Naive thymus-derived CD4-positive, alpha-beta T cell (primary cell): Measurements from ENCODE around the gene PIK3R1. TPM values are rescaled to one million over a fixed set of nuclear protein-coding genes. Genes with fewer than 3 reads are reported as not detected.

Experiments used
- ATAC-seq: fragments of 150-1000 bp; cut with Tn5 transposase; 2 replicates; pipeline ENCODE4 v1.10.0; 2021; ENCODE audit warnings: mild to moderate bottlenecking, moderate library complexity
- CTCF ChIA-PET: fragments of 350-600 bp; sonication (Branson Sonifier 250); formaldehyde crosslinking; loops from one replicate; lab custom pipeline; 2021; ENCODE audit warnings: antibody characterized with exemption; lab: Charles Lee
- POLR2A ChIA-PET: fragments of 350-600 bp; sonication (Branson Sonifier 250); formaldehyde crosslinking; loops from one replicate; lab custom pipeline; 2021; ENCODE audit warnings: antibody characterized with exemption, inconsistent platforms; lab: Charles Lee
- DNase-seq, 9 donors: peaks; one replicate each; pipeline versions ENCODE4 v3.0.0 to v3.0.0-alpha.2; 2020 to 2022; ENCODE audit warnings: mixed read lengths in 1 of 9
- H3K27ac ChIP-seq: one replicate; pipeline ENCODE4 v1.7.0; 2013; ENCODE audit warnings: mild to moderate bottlenecking, low read depth, low read length, moderate library complexity
- H3K27me3 ChIP-seq, 2 donors: one replicate each; pipeline ENCODE4 v1.7.0; 2013; ENCODE audit warnings: low read length in 2 of 2, mild to moderate bottlenecking in 2 of 2, moderate library complexity in 2 of 2; ENCODE audit not compliant: control insufficient read depth in 2 of 2, insufficient read depth in 2 of 2
- H3K36me3 ChIP-seq, 3 experiments: 1 replicate in 2 of 3; 2 replicates in 1 of 3; pipeline ENCODE4 v1.7.0; 2013; ENCODE audit warnings: low read length in 3 of 3, mild to moderate bottlenecking in 3 of 3, moderate library complexity in 1 of 3; ENCODE audit not compliant: insufficient read depth in 3 of 3, control insufficient read depth in 2 of 3
- H3K4me1 ChIP-seq, 2 donors: one replicate each; pipeline ENCODE4 v1.7.0; 2013; ENCODE audit warnings: low read length in 2 of 2, mild to moderate bottlenecking in 2 of 2, moderate library complexity in 1 of 2; ENCODE audit not compliant: control insufficient read depth in 2 of 2, insufficient read depth in 2 of 2
- H3K4me3 ChIP-seq: 2 replicates; pipeline ENCODE4 v1.7.0; 2013; ENCODE audit warnings: mild to moderate bottlenecking, low read length
- H3K9me3 ChIP-seq, 3 experiments: 1 replicate in 2 of 3; 2 replicates in 1 of 3; pipeline ENCODE4 v1.7.0; 2013; ENCODE audit warnings: low read length in 3 of 3; ENCODE audit not compliant: control insufficient read depth in 2 of 3
- H3K27ac Mint-ChIP-seq, 9 donors: one replicate each; pipeline ENCODE4 v1.8.0; 2020 to 2022; ENCODE audit warnings: mixed read lengths in 9 of 9, mild to moderate bottlenecking in 8 of 9, moderate library complexity in 5 of 9, inconsistent platforms in 2 of 9
- H3K27me3 Mint-ChIP-seq, 5 donors: one replicate each; pipeline ENCODE4 v1.8.0; 2021 to 2022; ENCODE audit warnings: mixed read lengths in 5 of 5, mild to moderate bottlenecking in 1 of 5
- H3K36me3 Mint-ChIP-seq, 5 donors: one replicate each; pipeline ENCODE4 v1.8.0; 2020 to 2022; ENCODE audit warnings: mixed read lengths in 5 of 5, mild to moderate bottlenecking in 3 of 5, inconsistent platforms in 1 of 5
- H3K4me1 Mint-ChIP-seq, 7 donors: one replicate each; pipeline ENCODE4 v1.8.0; 2020 to 2022; ENCODE audit warnings: mixed read lengths in 7 of 7, mild to moderate bottlenecking in 3 of 7, inconsistent platforms in 1 of 7
- H3K4me3 Mint-ChIP-seq, 10 donors: one replicate each; pipeline ENCODE4 v1.8.0; 2020 to 2022; ENCODE audit warnings: mild to moderate bottlenecking in 10 of 10, mixed read lengths in 10 of 10, moderate library complexity in 6 of 10, inconsistent platforms in 2 of 10
- H3K9me3 Mint-ChIP-seq, 11 donors: one replicate each; pipeline ENCODE4 v1.8.0; 2020 to 2022; ENCODE audit warnings: mixed read lengths in 11 of 11, mild to moderate bottlenecking in 4 of 11, inconsistent platforms in 1 of 11, moderate library complexity in 1 of 11
- intact Hi-C, 2 donors: fragments of 100-400 bp; cut with micrococcal nuclease; formaldehyde crosslinking; loops; one replicate each; pipeline ENCODE4 v1.15.1; 2023
- polyA plus RNA-seq, 2 donors: library from polyadenylated mRNA; unstranded; fragments of 300-500 nt; fragmentation: Illumina TruSeq; gene quantifications; one replicate each; pipeline ENCODE4 v1.2.3, GENCODE V29; 2021
- total RNA-seq, 6 experiments: library from RNA in 5 of 6; stranded (reverse) in 5 of 6; gene quantifications; 1 replicate in 5 of 6; 2 replicates in 1 of 6; pipeline ENCODE4 v1.2.3 and lab custom pipeline; 2021 to 2026

Gene PIK3R1
- total and polyA plus RNA-seq, 7 experiments from 2014 or later = 72.0 to 207 (median 119) TPM

DNA sequence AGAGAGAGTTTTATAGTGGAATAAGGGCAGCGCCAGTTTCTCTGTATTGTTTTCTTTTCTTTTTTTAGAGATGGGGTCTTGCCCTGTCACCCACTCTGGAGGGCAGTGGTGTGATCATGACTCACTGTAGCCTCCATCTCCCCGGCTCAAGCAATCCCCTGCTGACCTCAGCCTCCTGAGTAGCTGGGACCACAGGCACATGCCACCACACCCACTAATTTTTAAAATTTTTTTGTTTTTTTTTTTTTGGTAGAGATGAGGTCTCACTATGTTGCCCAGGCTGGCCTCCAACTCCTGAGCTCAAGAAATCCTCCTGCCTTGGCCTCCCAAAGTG lies 119.0 kb downstream of the PIK3R1 start:
- H3K4me3 Mint-ChIP-seq = no peak overlapping the region
- ATAC-seq (no peak), DNase-seq (no peak)
- no peak overlapping the region for H3K27ac Mint-ChIP-seq
- no peak overlapping the region for H3K27ac ChIP-seq
- ChIA-PET POLR2A (no interaction called here), CTCF (no interaction called here)
- no peaks in the 10 kb centered on the region for H3K36me3 ChIP-seq
- H3K4me3 ChIP-seq = no peak overlapping the region
- intact Hi-C loops = no loop called here
- H3K9me3 Mint-ChIP-seq = peaks cover 0 to 3% (median 0%) of the 10 kb centered on the region in 11 donors
- H3K27me3 Mint-ChIP-seq = peaks cover 0 to 28% (median 0%) of the 10 kb centered on the region in 5 donors
- no peaks in the 10 kb centered on the region for H3K9me3 ChIP-seq
- H3K4me1 Mint-ChIP-seq = peaks cover 0 to 10% (median 0%) of the 10 kb centered on the region in 7 donors
- no peaks in the 10 kb centered on the region for H3K36me3 Mint-ChIP-seq
- H3K4me1 ChIP-seq = no peaks in the 10 kb centered on the region
- H3K27me3 ChIP-seq = no peaks in the 10 kb centered on the region

DNA sequence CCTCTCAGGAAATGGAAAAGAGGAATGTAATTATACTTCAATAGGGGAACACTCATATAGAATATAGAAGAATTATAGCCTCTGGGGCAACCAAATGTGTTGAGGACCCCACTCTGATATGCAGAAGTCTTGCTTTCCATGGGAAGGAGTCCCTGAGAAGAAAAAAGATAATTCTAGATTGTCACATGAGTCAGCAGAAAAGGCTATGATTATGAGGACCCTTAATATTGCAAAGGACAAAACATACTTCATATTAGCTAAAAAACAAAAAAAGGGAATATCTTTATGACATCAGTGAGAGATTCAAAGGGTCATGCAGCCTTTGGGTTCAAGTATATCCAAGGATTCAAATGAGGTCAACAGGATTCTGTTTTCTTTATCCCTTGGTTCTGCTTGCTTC lies 119.5 kb downstream of the PIK3R1 start:
- Histone ChIP-seq H3K9me3 (no peaks in the 10 kb centered on the region), H3K36me3 (no peaks in the 10 kb centered on the region), H3K27ac (no peak overlapping the region), H3K4me1 (no peaks in the 10 kb centered on the region), H3K27me3 (no peaks in the 10 kb centered on the region), H3K4me3 (no peak overlapping the region)
- ChIA-PET POLR2A (no interaction called here), CTCF (no interaction called here)
- H3K4me3 Mint-ChIP-seq = no peak overlapping the region
- no peak for ATAC-seq
- peaks cover 0 to 10% (median 0%) of the 10 kb centered on the region in 7 donors for H3K4me1 Mint-ChIP-seq
- H3K27me3 Mint-ChIP-seq = peaks cover 0 to 25% (median 0%) of the 10 kb centered on the region in 5 donors
- H3K27ac Mint-ChIP-seq = no peak overlapping the region
- DNase-seq = no peak
- intact Hi-C loops = no loop called here
- peaks cover 0 to 3% (median 0%) of the 10 kb centered on the region in 11 donors for H3K9me3 Mint-ChIP-seq
- H3K36me3 Mint-ChIP-seq = no peaks in the 10 kb centered on the region

DNA sequence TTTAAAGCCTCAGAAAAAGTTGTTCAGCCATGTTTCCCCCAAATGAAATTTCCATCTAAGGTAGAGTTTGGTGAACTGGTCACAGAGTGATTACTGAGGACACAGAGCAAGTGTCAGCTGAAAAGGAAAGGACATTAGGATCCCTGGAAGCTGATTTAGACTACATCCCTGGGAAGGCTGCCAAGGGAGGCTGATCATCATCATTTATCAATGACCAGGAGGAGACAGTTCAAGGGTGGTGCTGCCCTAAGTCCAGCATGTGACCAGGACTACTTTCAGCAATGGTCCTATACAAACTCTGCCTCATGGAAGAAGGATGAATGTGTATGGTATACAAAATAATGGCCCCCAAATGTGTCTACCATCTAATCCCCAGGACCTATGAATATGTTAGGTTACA lies 120.6 kb downstream of the PIK3R1 start:
- H3K36me3 ChIP-seq = no peaks in the 10 kb centered on the region
- H3K9me3 ChIP-seq = no peaks in the 10 kb centered on the region
- H3K27ac ChIP-seq = no peak overlapping the region
- POLR2A ChIA-PET = no interaction called here
- Mint-ChIP-seq H3K4me1 (peaks cover 0 to 9% (median 0%) of the 10 kb centered on the region in 7 donors), H3K4me3 (no peak overlapping the region), H3K27me3 (peaks cover 0 to 23% (median 0%) of the 10 kb centered on the region in 5 donors), H3K36me3 (no peaks in the 10 kb centered on the region), H3K9me3 (peaks cover 0 to 3% (median 0%) of the 10 kb centered on the region in 11 donors), H3K27ac (no peak overlapping the region)
- H3K4me3 ChIP-seq = no peak overlapping the region
- H3K4me1 ChIP-seq = no peaks in the 10 kb centered on the region
- intact Hi-C loops = no loop called here
- ATAC-seq (no peak), DNase-seq (no peak)
- no peaks in the 10 kb centered on the region for H3K27me3 ChIP-seq
- CTCF ChIA-PET = interaction anchor here (0.7 kb wide), 1 partner anchor 332 kb away, joined by 4 read pairs; no protein-coding TSS in a partner anchor

DNA sequence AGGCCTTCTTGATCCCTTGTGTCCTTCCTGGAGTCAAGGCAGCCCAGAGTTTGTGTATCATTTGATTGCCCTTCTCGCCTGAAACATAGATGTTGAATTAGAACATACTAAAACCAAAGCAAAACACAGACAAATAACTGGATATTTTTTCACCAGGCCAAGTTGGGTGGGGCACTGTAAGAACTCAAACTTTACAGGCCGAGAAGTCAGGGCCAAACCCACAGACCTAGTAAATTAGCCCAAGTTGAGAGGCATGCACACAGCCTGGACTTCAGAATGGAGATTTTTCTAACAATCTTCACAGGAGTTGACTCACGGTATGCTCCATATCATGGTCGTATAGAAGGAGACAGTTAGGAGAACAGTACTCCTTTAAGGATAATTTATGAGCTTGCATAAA lies 121.7 kb downstream of the PIK3R1 start:
- intact Hi-C loops = no loop called here
- no peaks in the 10 kb centered on the region for H3K36me3 Mint-ChIP-seq
- H3K4me3 Mint-ChIP-seq = no peak overlapping the region
- no peak overlapping the region for H3K27ac ChIP-seq
- H3K4me1 Mint-ChIP-seq = peaks cover 0 to 5% (median 0%) of the 10 kb centered on the region in 7 donors
- H3K27me3 ChIP-seq = no peaks in the 10 kb centered on the region
- H3K27ac Mint-ChIP-seq = no peak overlapping the region
- no peak overlapping the region for H3K4me3 ChIP-seq
- ChIA-PET POLR2A (no interaction called here), CTCF (no interaction called here)
- peaks cover 0 to 3% (median 0%) of the 10 kb centered on the region in 11 donors for H3K9me3 Mint-ChIP-seq
- DNase-seq (no peak), ATAC-seq (no peak)
- peaks cover 0 to 27% (median 0%) of the 10 kb centered on the region in 5 donors for H3K27me3 Mint-ChIP-seq
- H3K4me1 ChIP-seq = no peaks in the 10 kb centered on the region
- H3K36me3 ChIP-seq = no peaks in the 10 kb centered on the region
- H3K9me3 ChIP-seq = no peaks in the 10 kb centered on the region

DNA sequence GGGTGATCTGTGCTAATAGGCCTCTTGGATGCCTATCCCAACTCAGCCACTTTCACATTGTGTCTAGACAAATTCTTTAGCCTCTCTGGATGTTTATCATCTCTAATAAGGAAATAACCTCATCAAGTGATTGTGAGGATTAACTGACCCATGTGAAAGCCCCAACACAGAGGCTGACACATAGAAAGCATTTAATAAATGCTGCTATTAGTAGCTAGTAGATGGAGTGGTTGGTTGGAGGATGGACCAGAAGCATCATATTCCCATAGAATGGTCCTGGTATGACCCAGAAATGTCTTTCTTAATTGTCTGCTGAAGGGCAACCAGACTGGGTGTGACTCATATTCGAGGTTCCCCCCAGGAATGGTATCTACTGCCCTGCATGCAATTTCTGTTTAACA lies 124.4 kb downstream of the PIK3R1 start:
- DNase-seq (no peak), ATAC-seq (no peak)
- H3K36me3 ChIP-seq = no peaks in the 10 kb centered on the region
- intact Hi-C loops = no loop called here
- Mint-ChIP-seq H3K4me1 (peaks cover 0 to 17% (median 8%) of the 10 kb centered on the region in 7 donors), H3K4me3 (no peak overlapping the region), H3K27me3 (peaks cover 0 to 24% (median 0%) of the 10 kb centered on the region in 5 donors), H3K27ac (no peak overlapping the region), H3K36me3 (no peaks in the 10 kb centered on the region), H3K9me3 (peaks cover 0 to 3% (median 0%) of the 10 kb centered on the region in 11 donors)
- ChIA-PET CTCF (no interaction called here), POLR2A (no interaction called here)
- H3K9me3 ChIP-seq = no peaks in the 10 kb centered on the region
- peaks cover 0 to 1% of the 10 kb centered on the region in 2 donors for H3K4me1 ChIP-seq
- H3K4me3 ChIP-seq = no peak overlapping the region
- H3K27ac ChIP-seq = no peak overlapping the region
- no peaks in the 10 kb centered on the region for H3K27me3 ChIP-seq

DNA sequence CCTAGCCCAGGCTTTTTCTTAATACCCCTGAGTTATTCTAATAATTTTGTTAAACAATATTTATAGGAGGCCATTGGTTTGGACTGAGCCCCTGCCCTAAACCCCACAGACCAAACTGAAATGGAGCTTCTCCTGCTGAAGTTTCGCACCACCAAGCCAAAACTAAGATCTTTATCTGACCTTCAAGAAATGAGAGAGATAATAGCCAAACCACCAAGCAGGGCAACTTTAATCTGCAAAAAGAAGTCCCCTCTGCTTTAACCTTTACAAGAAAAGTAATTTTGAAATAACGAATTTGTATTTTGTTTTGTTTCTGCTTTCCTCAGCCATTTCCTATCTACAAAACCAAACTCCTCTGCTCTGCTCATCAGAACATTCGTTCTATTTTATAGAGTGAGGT lies 125.5 kb downstream of the PIK3R1 start:
- Histone ChIP-seq H3K36me3 (no peaks in the 10 kb centered on the region), H3K4me1 (peaks cover 0 to 4% of the 10 kb centered on the region in 2 donors), H3K9me3 (no peaks in the 10 kb centered on the region), H3K27ac (no peak overlapping the region), H3K4me3 (no peak overlapping the region), H3K27me3 (no peaks in the 10 kb centered on the region)
- H3K9me3 Mint-ChIP-seq = peaks cover 0 to 3% (median 0%) of the 10 kb centered on the region in 11 donors
- ATAC-seq (no peak), DNase-seq (no peak)
- ChIA-PET POLR2A (no interaction called here), CTCF (no interaction called here)
- intact Hi-C loops = no loop called here
- H3K36me3 Mint-ChIP-seq = no peaks in the 10 kb centered on the region
- H3K4me1 Mint-ChIP-seq = peaks cover 0 to 21% (median 9%) of the 10 kb centered on the region in 7 donors
- H3K27me3 Mint-ChIP-seq = peaks cover 0 to 24% (median 0%) of the 10 kb centered on the region in 5 donors
- H3K27ac Mint-ChIP-seq = no peak overlapping the region
- no peak overlapping the region for H3K4me3 Mint-ChIP-seq

DNA sequence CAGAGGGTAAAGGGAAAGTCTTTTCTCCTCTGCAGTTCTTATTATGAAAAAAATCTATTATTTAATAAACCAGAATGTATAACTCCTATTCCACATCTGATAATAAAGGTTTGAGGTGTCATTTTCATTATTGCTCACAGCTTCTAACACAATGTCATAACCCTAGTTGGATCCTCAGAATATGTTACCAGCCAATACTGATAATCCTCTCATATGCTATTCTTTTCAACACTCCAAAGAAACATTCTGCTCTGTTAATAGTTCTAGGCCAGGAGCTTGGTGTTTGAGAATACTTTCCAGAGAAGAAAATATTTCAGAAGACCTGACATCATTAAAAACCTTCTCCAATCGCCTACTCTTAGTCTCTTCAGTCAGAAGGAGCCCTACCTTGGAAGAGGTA lies 127.1 kb downstream of the PIK3R1 start:
- no peaks in the 10 kb centered on the region for H3K36me3 ChIP-seq
- H3K27ac ChIP-seq = no peak overlapping the region
- H3K4me1 Mint-ChIP-seq = peaks cover 0 to 24% (median 9%) of the 10 kb centered on the region in 7 donors
- CTCF ChIA-PET = interaction anchor here (0.6 kb wide), 2 partner anchors 1100 to 1192 kb away, joined by 3 read pairs; no protein-coding TSS in a partner anchor
- no peak overlapping the region for H3K4me3 Mint-ChIP-seq
- intact Hi-C loops = no loop called here
- H3K4me1 ChIP-seq = peaks cover 0 to 4% of the 10 kb centered on the region in 2 donors
- H3K27me3 Mint-ChIP-seq = peaks cover 0 to 23% (median 0%) of the 10 kb centered on the region in 5 donors
- POLR2A ChIA-PET = no interaction called here
- H3K9me3 Mint-ChIP-seq = peaks cover 0 to 5% (median 1%) of the 10 kb centered on the region in 11 donors
- no peaks in the 10 kb centered on the region for H3K9me3 ChIP-seq
- no peaks in the 10 kb centered on the region for H3K27me3 ChIP-seq
- H3K4me3 ChIP-seq = no peak overlapping the region
- ATAC-seq = no peak
- no peak overlapping the region for H3K27ac Mint-ChIP-seq
- DNase-seq = no peak
- H3K36me3 Mint-ChIP-seq = peaks cover 0 to 2% (median 0%) of the 10 kb centered on the region in 5 donors
